ENCODE results near the gene TAPT1.

The TAPT1 gene

GRCh38 chr4:16136827-16137226 lies 89.4 kb downstream of the TAPT1 start:
- Histone ChIP-seq H3K27ac (no peak overlapping the region), H3K4me3 (IDR thresholded peaks at IDR 0.05; ENCODE audit: insufficient read depth, low read depth, low read length) (no peak overlapping the region), H3K79me2 (ENCODE audit: insufficient read depth, low read depth) (no peaks in the 10 kb centered on the region), H3K36me3 (ENCODE audit: insufficient read depth) (no peaks in the 10 kb centered on the region), H3K9ac (no peak overlapping the region), H2AFZ (ENCODE audit: low read depth) (no peak overlapping the region), H3K27me3 (ENCODE audit: insufficient read depth, low read depth) (no peaks in the 10 kb centered on the region), H3K4me1 (ENCODE audit: low read depth, poor library complexity, severe bottlenecking) (no peaks in the 10 kb centered on the region), H4K20me1 (ENCODE audit: insufficient read depth) (no peaks in the 10 kb centered on the region), H3K4me2 (no peak overlapping the region)
- TF ChIP-seq CTCF (conservative IDR thresholded peaks at IDR 0.05; ENCODE audit: low read depth, low read length): no peak

GRCh38 chr4:16136311-16136710 lies 90.0 kb downstream of the TAPT1 start:
- Histone ChIP-seq H3K9ac (no peak overlapping the region), H3K4me2 (no peak overlapping the region), H3K79me2 (ENCODE audit: insufficient read depth, low read depth) (no peaks in the 10 kb centered on the region), H2AFZ (ENCODE audit: low read depth) (no peak overlapping the region), H3K27me3 (ENCODE audit: insufficient read depth, low read depth) (no peaks in the 10 kb centered on the region), H3K4me1 (ENCODE audit: low read depth, poor library complexity, severe bottlenecking) (no peaks in the 10 kb centered on the region), H3K27ac (no peak overlapping the region), H3K36me3 (ENCODE audit: insufficient read depth) (no peaks in the 10 kb centered on the region), H4K20me1 (ENCODE audit: insufficient read depth) (no peaks in the 10 kb centered on the region), H3K4me3 (IDR thresholded peaks at IDR 0.05; ENCODE audit: insufficient read depth, low read depth, low read length) (no peak overlapping the region)
- TF ChIP-seq CTCF (conservative IDR thresholded peaks at IDR 0.05; ENCODE audit: low read depth, low read length): no peak

- no peaks in the 10 kb centered on the region for H3K4me1 ChIP-seq (ENCODE audit: low read depth, poor library complexity, severe bottlenecking)
- no peak overlapping the region for H2AFZ ChIP-seq (ENCODE audit: low read depth)
- H3K9ac ChIP-seq: no peak overlapping the region
- H3K27me3 ChIP-seq (ENCODE audit: insufficient read depth, low read depth): no peaks in the 10 kb centered on the region
- no peak overlapping the region for H3K4me3 ChIP-seq (IDR thresholded peaks at IDR 0.05; ENCODE audit: insufficient read depth, low read depth, low read length)
- no peak overlapping the region for H3K4me2 ChIP-seq
- no peaks in the 10 kb centered on the region for H3K79me2 ChIP-seq (ENCODE audit: insufficient read depth, low read depth)
- H3K27ac ChIP-seq: no peak overlapping the region
- no peaks in the 10 kb centered on the region for H4K20me1 ChIP-seq (ENCODE audit: insufficient read depth)
- H3K36me3 ChIP-seq (ENCODE audit: insufficient read depth): no peaks in the 10 kb centered on the region
- no peak for TF ChIP-seq CTCF (conservative IDR thresholded peaks at IDR 0.05; ENCODE audit: low read depth, low read length)
Observed at GRCh38 chr4:16133406-16133805, 92.9 kb downstream of the TAPT1 start.

- H3K4me1 ChIP-seq (ENCODE audit: low read depth, poor library complexity, severe bottlenecking): no peaks in the 10 kb centered on the region
- no peak overlapping the region for H3K27ac ChIP-seq
- no peak overlapping the region for H3K9ac ChIP-seq
- no peaks in the 10 kb centered on the region for H3K36me3 ChIP-seq (ENCODE audit: insufficient read depth)
- no peak for TF ChIP-seq CTCF (conservative IDR thresholded peaks at IDR 0.05; ENCODE audit: low read depth, low read length)
- no peaks in the 10 kb centered on the region for H4K20me1 ChIP-seq (ENCODE audit: insufficient read depth)
- no peak overlapping the region for H3K4me3 ChIP-seq (IDR thresholded peaks at IDR 0.05; ENCODE audit: insufficient read depth, low read depth, low read length)
- no peak overlapping the region for H2AFZ ChIP-seq (ENCODE audit: low read depth)
- no peak overlapping the region for H3K4me2 ChIP-seq
- H3K27me3 ChIP-seq (ENCODE audit: insufficient read depth, low read depth): no peaks in the 10 kb centered on the region
- H3K79me2 ChIP-seq (ENCODE audit: insufficient read depth, low read depth): no peaks in the 10 kb centered on the region
Observed at GRCh38 chr4:16131293-16131692, 95.0 kb downstream of the TAPT1 start.

GRCh38 chr4:16129336-16129735 lies 96.9 kb downstream of the TAPT1 start:
- no peaks in the 10 kb centered on the region for H3K36me3 ChIP-seq (ENCODE audit: insufficient read depth)
- H3K4me3 ChIP-seq (IDR thresholded peaks at IDR 0.05; ENCODE audit: insufficient read depth, low read depth, low read length): no peak overlapping the region
- no peak overlapping the region for H3K4me2 ChIP-seq
- no peak overlapping the region for H3K27ac ChIP-seq
- no peaks in the 10 kb centered on the region for H4K20me1 ChIP-seq (ENCODE audit: insufficient read depth)
- H3K79me2 ChIP-seq (ENCODE audit: insufficient read depth, low read depth): no peaks in the 10 kb centered on the region
- H3K4me1 ChIP-seq (ENCODE audit: low read depth, poor library complexity, severe bottlenecking): no peaks in the 10 kb centered on the region
- no peak overlapping the region for H3K9ac ChIP-seq
- no peaks in the 10 kb centered on the region for H3K27me3 ChIP-seq (ENCODE audit: insufficient read depth, low read depth)
- H2AFZ ChIP-seq (ENCODE audit: low read depth): no peak overlapping the region
- no peak for TF ChIP-seq CTCF (conservative IDR thresholded peaks at IDR 0.05; ENCODE audit: low read depth, low read length)
